AG09319 (cell line): ENCODE measurements around the gene JUN.

Experiments
- DNase-seq: peaks from one replicate; pipeline ENCODE4 v3.0.0-alpha.2; 2010; ENCODE audit warnings: low read depth; ENCODE audit errors: extremely low read depth
- CTCF ChIP-seq: IDR thresholded peaks from 2 replicates; pipeline ENCODE4 v1.5.1; 2011; ENCODE audit warnings: low read depth, mild to moderate bottlenecking, inconsistent platforms, low read length, moderate library complexity

JUN gene

GRCh38 chr1:58745117-58745516, 38.7 kb downstream of the JUN start:
- no peak for TF ChIP-seq CTCF
- no peak for DNase-seq

- DNase-seq, result no peak
- no peak for TF ChIP-seq CTCF
These were observed 41.9 kb downstream of the JUN start for GRCh38 chr1:58741678-58742553.

- no peak for DNase-seq
- peak; percentile 72 for TF ChIP-seq CTCF
These were observed 43.9 kb downstream of the JUN start for GRCh38 chr1:58739856-58740466.

GRCh38 chr1:58738876-58739275, 45.0 kb downstream of the JUN start:
- no peak for DNase-seq
- no peak for TF ChIP-seq CTCF

- no peak for TF ChIP-seq CTCF
- no peak for DNase-seq
These were observed 48.3 kb downstream of the JUN start for GRCh38 chr1:58735586-58735985.

- TF ChIP-seq CTCF, result no peak
- DNase-seq, result no peak
These were observed 49.2 kb downstream of the JUN start for GRCh38 chr1:58734630-58735029.

- TF ChIP-seq CTCF, result no peak
- DNase-seq, result peak; percentile 4
These were observed 51.6 kb downstream of the JUN start for GRCh38 chr1:58732087-58732775.
